Bronchial epithelial cell (primary cell): ENCODE measurements around the gene SAP30BP. TPM values are rescaled to one million over a fixed set of nuclear protein-coding genes. Genes with fewer than 3 reads are reported as not detected.
A peak's percentile ranks its signal among the peaks of the same experiment; 100 is the strongest.

Experiments
- DNase-seq: peaks from one replicate; pipeline ENCODE4 v3.0.0-alpha.2; 2010; ENCODE audit warnings: low read depth
- FAIRE-seq: peaks from 2 replicates; lab custom pipeline; 2011; peaks lifted over from hg19 to GRCh38; lab: Jason Lieb, UNC
- H3K27me3 ChIP-seq: 2 replicates; pipeline ENCODE4 v1.5.1; 2011; ENCODE audit warnings: low read length; ENCODE audit not compliant: control insufficient read depth, insufficient read depth
- H3K36me3 ChIP-seq: 2 replicates; pipeline ENCODE4 v1.5.1; 2011; ENCODE audit warnings: low read length; ENCODE audit not compliant: control insufficient read depth, insufficient read depth
- H3K4me3 ChIP-seq: 2 replicates; pipeline ENCODE4 v1.5.1; 2011; ENCODE audit warnings: mild to moderate bottlenecking, low read depth, low read length, control low read depth
- CTCF ChIP-seq: IDR thresholded peaks from 2 replicates; pipeline ENCODE4 v1.5.1; 2011; ENCODE audit warnings: mild to moderate bottlenecking, moderate library complexity, low read length, control low read depth, inconsistent platforms; ENCODE audit not compliant: insufficient read depth, severe bottlenecking
- total RNA-seq: library from RNA; depleted of rRNA; stranded (reverse); fragments of >200 nt; gene quantifications from 2 replicates; pipeline ENCODE4 v1.2.1, GENCODE V29; 2014

SAP30BP gene
- total RNA-seq, 1 donor from 2014 or later: 58.4 TPM

- no peak for TF ChIP-seq CTCF
- FAIRE-seq: no peak
- Histone ChIP-seq H3K4me3 (no peak overlapping the region), H3K36me3 (no peaks in the 10 kb centered on the region), H3K27me3 (no peaks in the 10 kb centered on the region)
- no peak for DNase-seq
Measured at GRCh38 chr17:75622771-75623273, 44.3 kb upstream of the SAP30BP start.

- H3K36me3 ChIP-seq: no peaks in the 10 kb centered on the region
- no peak for TF ChIP-seq CTCF
- no peak for FAIRE-seq
Measured at GRCh38 chr17:75623386-75623785, 43.8 kb upstream of the SAP30BP start.

GRCh38 chr17:75624021-75624420 is 43.1 kb upstream of the SAP30BP start:
- Histone ChIP-seq H3K27me3 (no peaks in the 10 kb centered on the region), H3K4me3 (no peak overlapping the region), H3K36me3 (no peaks in the 10 kb centered on the region)
- FAIRE-seq (no peak), DNase-seq (no peak)
- no peak for TF ChIP-seq CTCF

More at GRCh38 chr17:75623386-75623785, 43.8 kb upstream of the SAP30BP start:
- Histone ChIP-seq H3K4me3 (no peak overlapping the region), H3K27me3 (no peaks in the 10 kb centered on the region)
- DNase-seq: no peak

- no peaks in the 10 kb centered on the region for H3K27me3 ChIP-seq
- peaks cover 3% of the 10 kb centered on the region for H3K36me3 ChIP-seq
- no peak for FAIRE-seq
- DNase-seq: no peak
- TF ChIP-seq CTCF: no peak
- H3K4me3 ChIP-seq: no peak overlapping the region
Measured at GRCh38 chr17:75624714-75625345, 42.3 kb upstream of the SAP30BP start.

GRCh38 chr17:75625813-75626486 is 41.2 kb upstream of the SAP30BP start:
- H3K36me3 ChIP-seq: peaks cover 9% of the 10 kb centered on the region
- no peak overlapping the region for H3K4me3 ChIP-seq
- DNase-seq: no peak
- peak; percentile 83 for TF ChIP-seq CTCF
- FAIRE-seq: no peak
- no peaks in the 10 kb centered on the region for H3K27me3 ChIP-seq
